Panc1 (cell line): Measurements from ENCODE around the gene TLR4.

Experiments
- CTCF ChIP-seq: fragments of 450-650 bp; IDR thresholded peaks from 2 replicates; pipeline ENCODE4 v1.5.1; 2017; ENCODE audit warnings: mild to moderate bottlenecking
- POLR2AphosphoS5 ChIP-seq: IDR thresholded peaks from 2 replicates; pipeline ENCODE4 v1.6.1; 2012; ENCODE audit warnings: mild to moderate bottlenecking, low read depth, low read length, moderate library complexity

GRCh38 chr9:117725426-117725887 is 21.3 kb downstream of the TLR4 start:
- TF ChIP-seq CTCF (no peak), POLR2AphosphoS5 (no peak)
